Esophagus squamous epithelium (tissue), 5 donors: ENCODE measurements around the gene GALNTL6. TPM values are rescaled to one million over a fixed set of nuclear protein-coding genes. Genes with fewer than 3 reads are reported as not detected.

Experiments used
- DNase-seq: peaks from one replicate; lab custom pipeline; 2025; lab: John Stamatoyannopoulos, UW
- H3K27ac ChIP-seq, 4 donors: fragments of 200-600 bp; sonication (generic); one replicate each; pipeline ENCODE4 v1.5.1; 2016 to 2019; ENCODE audit warnings: mild to moderate bottlenecking in 1 of 4
- H3K27me3 ChIP-seq, 4 donors: fragments of 200-600 bp; sonication (generic); 1 replicate in 3 of 4; 2 replicates in 1 of 4; pipeline versions ENCODE4 v1.5.1 to v1.6.0; 2017 to 2021; ENCODE audit warnings: antibody characterized with exemption in 1 of 4
- H3K36me3 ChIP-seq, 3 donors: fragments of 200-600 bp; sonication (generic); one replicate each; pipeline ENCODE4 v1.5.1; 2016 to 2019
- H3K4me1 ChIP-seq, 3 donors: fragments of 200-600 bp; sonication (generic); one replicate each; pipeline ENCODE4 v1.5.1; 2017 to 2019
- H3K4me3 ChIP-seq, 4 donors: fragments of 200-600 bp; sonication (generic); 1 replicate in 3 of 4; 2 replicates in 1 of 4; pipeline ENCODE4 v1.5.1; 2016 to 2019; ENCODE audit warnings: mild to moderate bottlenecking in 2 of 4, moderate library complexity in 1 of 4
- H3K9me3 ChIP-seq, 3 donors: fragments of 200-600 bp; sonication (generic); one replicate each; pipeline ENCODE4 v1.5.1; 2016 to 2019
- CTCF ChIP-seq, 6 experiments: fragments of 450-650 bp in 4 of 6; fragments of 200-600 bp in 2 of 6; sonication (generic) in 2 of 6; IDR thresholded peaks; one replicate each; pipeline ENCODE4 v1.5.1; 2016 to 2019; ENCODE audit warnings: antibody characterized with exemption in 6 of 6, mild to moderate bottlenecking in 4 of 6, moderate library complexity in 4 of 6
- POLR2A ChIP-seq, 4 donors: fragments of 450-650 bp; IDR thresholded peaks; one replicate each; pipeline ENCODE4 v1.6.1; 2017; ENCODE audit warnings: antibody characterized with exemption in 4 of 4, mild to moderate bottlenecking in 4 of 4, moderate library complexity in 3 of 4
- WGBS, 2 donors: methylation state at CpG; one replicate each; pipeline ENCODE4 v1.1.5; 2018; 5-methylcytosine and 5-hydroxymethylcytosine counted together
- intact Hi-C: fragments of 100-400 bp; cut with DNase I; formaldehyde crosslinking; loops from one replicate; pipeline ENCODE4 v1.15.0; 2022
- total RNA-seq, 4 donors: library from RNA; depleted of rRNA; stranded (reverse); fragments of >200 nt; gene quantifications; one replicate each; pipeline ENCODE4 v1.1.0, GENCODE V29; 2016
- donor health status: DM: yes; HTN: yes; CAD: no.

GALNTL6 gene
- total RNA-seq, 4 donors from 2014 or later, result 0.12 TPM; not detected in 3

- intact Hi-C loops, result no loop called here
- 87% methylated on average over 6 to 7 of the region's 11 CpGs for WGBS, 2 donors
- TF ChIP-seq POLR2A (IDR thresholded peaks at IDR 0.05) (no peak), CTCF (IDR thresholded peaks at IDR 0.05) (no peak)
- DNase-seq, result no peak
- H3K4me3 ChIP-seq, result no peak overlapping the region
- H3K27ac ChIP-seq, result no peak overlapping the region
- no peaks in the 10 kb centered on the region for H3K9me3 ChIP-seq
- no peaks in the 10 kb centered on the region for H3K36me3 ChIP-seq
- no peaks in the 10 kb centered on the region for H3K4me1 ChIP-seq
- H3K27me3 ChIP-seq, result no peaks in the 10 kb centered on the region
These were observed 116.3 kb downstream of the GALNTL6 start for GRCh38 chr4:171929477-171929876.

GRCh38 chr4:171929907-171930306 lies 116.7 kb downstream of the GALNTL6 start:
- Histone ChIP-seq H3K4me3 (no peak overlapping the region), H3K4me1 (no peaks in the 10 kb centered on the region), H3K27ac (no peak overlapping the region), H3K36me3 (no peaks in the 10 kb centered on the region), H3K9me3 (no peaks in the 10 kb centered on the region), H3K27me3 (no peaks in the 10 kb centered on the region)
- WGBS, 2 donors, result 83 to 89% methylated on average over 6 to 8 of the region's 8 CpGs
- intact Hi-C loops, result no loop called here
- TF ChIP-seq POLR2A (IDR thresholded peaks at IDR 0.05) (no peak), CTCF (IDR thresholded peaks at IDR 0.05) (no peak)
- no peak for DNase-seq

- intact Hi-C loops, result no loop called here
- WGBS, 2 donors, result 64 to 75% methylated on average over 6 of the region's 6 CpGs
- Histone ChIP-seq H3K36me3 (no peaks in the 10 kb centered on the region), H3K4me1 (no peaks in the 10 kb centered on the region), H3K27ac (no peak overlapping the region), H3K4me3 (no peak overlapping the region), H3K27me3 (no peaks in the 10 kb centered on the region), H3K9me3 (no peaks in the 10 kb centered on the region)
- TF ChIP-seq POLR2A (IDR thresholded peaks at IDR 0.05) (no peak), CTCF (IDR thresholded peaks at IDR 0.05) (no peak)
- no peak for DNase-seq
These were observed 119.0 kb downstream of the GALNTL6 start for GRCh38 chr4:171932238-171932637.

GRCh38 chr4:171940656-171941055 lies 127.5 kb downstream of the GALNTL6 start:
- no peak overlapping the region for H3K27ac ChIP-seq
- WGBS, 2 donors, result 85 to 90% methylated on average over 6 of the region's 6 CpGs
- intact Hi-C loops, result no loop called here
- H3K36me3 ChIP-seq, result no peaks in the 10 kb centered on the region
- H3K9me3 ChIP-seq, result no peaks in the 10 kb centered on the region
- no peak for DNase-seq
- TF ChIP-seq POLR2A (IDR thresholded peaks at IDR 0.05), result no peak
- TF ChIP-seq CTCF (IDR thresholded peaks at IDR 0.05), result no peak
- no peaks in the 10 kb centered on the region for H3K27me3 ChIP-seq
- no peaks in the 10 kb centered on the region for H3K4me1 ChIP-seq
- H3K4me3 ChIP-seq, result no peak overlapping the region

- Histone ChIP-seq H3K27me3 (no peaks in the 10 kb centered on the region), H3K4me3 (no peak overlapping the region), H3K4me1 (no peaks in the 10 kb centered on the region), H3K36me3 (no peaks in the 10 kb centered on the region), H3K9me3 (no peaks in the 10 kb centered on the region), H3K27ac (no peak overlapping the region)
- intact Hi-C loops, result no loop called here
- no peak for DNase-seq
- no peak for TF ChIP-seq POLR2A (IDR thresholded peaks at IDR 0.05)
- TF ChIP-seq CTCF (IDR thresholded peaks at IDR 0.05), result no peak
These were observed 134.2 kb downstream of the GALNTL6 start for GRCh38 chr4:171947400-171947799.
